GM13977 (cell line): Measurements from ENCODE around the gene NUCB2.

Experiments
- DNase-seq: peaks from one replicate; pipeline ENCODE4 v3.0.0; 2012; ENCODE audit warnings: low spot score
- in situ Hi-C: fragments of 300-500 bp; cut with MboI; formaldehyde crosslinking; loops from one replicate; pipeline ENCODE4 v1.12.0; 2022; ENCODE audit warnings: low sequenced_read_pairs, low pct_unique_long_range_greater_than_20kb, mixed read lengths, inconsistent platforms; ENCODE audit not compliant: unreplicated experiment
- TF ChIP-seq, protein P1 (sequence below): IDR thresholded peaks from 2 replicates; pipeline ENCODE4 v1.5.1; 2012; ENCODE audit warnings: mild to moderate bottlenecking, control low read depth; ENCODE audit not compliant: insufficient read depth; ENCODE audit errors: extremely low read depth, missing control alignments

NUCB2 gene

DNA sequence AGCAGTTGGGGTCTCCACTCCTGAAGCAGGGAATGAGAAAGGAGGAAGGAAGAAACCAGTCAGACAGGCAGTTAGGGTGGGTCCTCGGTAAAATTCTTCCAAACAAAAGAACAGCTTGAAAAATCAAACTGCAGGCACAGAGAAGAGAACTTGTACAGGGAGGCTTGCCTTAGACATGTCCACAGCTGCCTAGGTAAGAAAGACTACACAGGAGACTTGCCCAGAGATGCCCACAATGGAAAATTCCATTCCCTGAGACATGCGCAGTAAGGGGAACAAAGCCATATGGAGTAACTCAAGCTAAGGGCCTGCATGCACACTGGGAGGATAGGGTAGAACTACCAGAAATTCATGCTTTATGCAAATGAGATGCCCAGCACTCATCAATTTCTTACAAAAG lies 102.1 kb downstream of the NUCB2 start:
- no peak for DNase-seq
- in situ Hi-C loops: no loop called here
- TF ChIP-seq, protein P1, sequence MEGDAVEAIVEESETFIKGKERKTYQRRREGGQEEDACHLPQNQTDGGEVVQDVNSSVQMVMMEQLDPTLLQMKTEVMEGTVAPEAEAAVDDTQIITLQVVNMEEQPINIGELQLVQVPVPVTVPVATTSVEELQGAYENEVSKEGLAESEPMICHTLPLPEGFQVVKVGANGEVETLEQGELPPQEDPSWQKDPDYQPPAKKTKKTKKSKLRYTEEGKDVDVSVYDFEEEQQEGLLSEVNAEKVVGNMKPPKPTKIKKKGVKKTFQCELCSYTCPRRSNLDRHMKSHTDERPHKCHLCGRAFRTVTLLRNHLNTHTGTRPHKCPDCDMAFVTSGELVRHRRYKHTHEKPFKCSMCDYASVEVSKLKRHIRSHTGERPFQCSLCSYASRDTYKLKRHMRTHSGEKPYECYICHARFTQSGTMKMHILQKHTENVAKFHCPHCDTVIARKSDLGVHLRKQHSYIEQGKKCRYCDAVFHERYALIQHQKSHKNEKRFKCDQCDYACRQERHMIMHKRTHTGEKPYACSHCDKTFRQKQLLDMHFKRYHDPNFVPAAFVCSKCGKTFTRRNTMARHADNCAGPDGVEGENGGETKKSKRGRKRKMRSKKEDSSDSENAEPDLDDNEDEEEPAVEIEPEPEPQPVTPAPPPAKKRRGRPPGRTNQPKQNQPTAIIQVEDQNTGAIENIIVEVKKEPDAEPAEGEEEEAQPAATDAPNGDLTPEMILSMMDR: no peak

DNA sequence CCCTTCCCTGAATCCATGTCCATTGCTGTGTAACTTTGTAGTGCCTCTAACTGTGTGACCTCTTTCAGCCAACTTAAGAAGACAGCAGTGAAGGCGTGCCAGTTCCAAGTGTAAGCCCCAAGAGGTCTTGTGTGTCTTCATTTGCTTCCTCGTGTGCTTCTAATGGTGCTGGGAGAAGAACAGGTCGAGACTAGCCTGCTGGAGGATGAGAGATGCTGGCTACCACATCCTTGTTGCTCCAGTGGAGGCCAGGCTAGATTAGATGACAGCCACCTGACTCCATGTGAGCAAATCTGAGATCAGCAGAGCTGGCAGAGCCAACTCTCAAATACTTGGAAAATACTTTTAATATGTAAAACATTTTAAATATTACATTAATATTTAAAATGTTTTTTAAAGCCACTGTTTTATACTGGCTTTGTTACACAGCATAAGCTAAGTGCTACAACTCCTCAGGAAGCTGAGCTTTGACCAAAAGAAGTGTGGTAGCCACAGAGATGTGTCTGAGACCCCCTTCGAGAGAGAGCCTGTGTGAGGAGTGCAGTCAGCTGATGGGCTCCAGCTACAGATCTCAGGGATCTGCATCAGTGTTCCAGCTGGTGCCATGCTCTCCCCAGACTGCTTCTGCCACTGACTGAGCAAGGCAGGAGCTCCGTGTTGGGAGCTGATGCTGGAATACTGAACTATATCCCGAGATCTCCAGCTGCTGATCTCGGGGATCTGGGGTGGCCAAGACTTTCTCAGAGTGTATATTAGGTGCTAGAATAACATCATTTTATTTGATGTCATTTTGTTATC lies 103.0 kb downstream of the NUCB2 start:
- TF ChIP-seq, protein P1: no peak
- DNase-seq: no peak
- in situ Hi-C loops: loop anchor here (10.0 kb wide), 1 partner anchor 125 kb away; no protein-coding TSS in a partner anchor

DNA sequence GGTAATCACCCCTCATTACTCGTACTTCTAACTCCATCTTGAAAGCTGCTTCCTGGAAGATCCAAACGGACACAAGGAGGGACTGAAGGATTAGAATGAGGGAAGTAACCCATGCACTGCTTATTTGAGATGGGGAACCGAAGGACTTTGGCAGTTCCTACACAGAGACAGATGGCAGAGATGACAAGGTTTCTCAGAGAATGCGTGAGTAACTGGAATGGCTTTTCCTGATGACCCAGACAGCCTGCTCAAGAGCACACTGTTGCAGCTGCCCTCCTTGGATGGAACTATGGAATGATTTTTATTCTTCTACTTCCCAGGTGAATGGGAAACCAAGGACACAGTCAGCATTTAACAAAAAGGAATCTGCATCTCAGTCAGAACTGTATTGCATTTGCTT lies 104.6 kb downstream of the NUCB2 start:
- DNase-seq: no peak
- TF ChIP-seq, protein P1: no peak
- in situ Hi-C loops: loop anchor here (10.0 kb wide), 1 partner anchor 124 kb away; no protein-coding TSS in a partner anchor
